Gastroesophageal sphincter (tissue), 4 donors: ENCODE results near the gene PYGB. TPM values are rescaled to one million over a fixed set of nuclear protein-coding genes. Genes with fewer than 3 reads are reported as not detected.
A peak's percentile ranks its signal among the peaks of the same experiment; 100 is the strongest.
"Not testable (repeated sequence)": the region's sequence is repeated elsewhere in the genome, so short reads cannot be mapped to it uniquely, and the experiment has no call there.

Source experiments
- ATAC-seq: fragments of 150-250 bp; one replicate; pipeline ENCODE4 v1.9.1; 2016; ENCODE audit warnings: mild to moderate bottlenecking, moderate library complexity
- H3K27ac ChIP-seq, 4 donors: fragments of 200-600 bp; sonication (generic) in 3 of 4; 1 replicate in 3 of 4; 2 replicates in 1 of 4; pipeline ENCODE4 v1.5.1; 2016 to 2019
- H3K27me3 ChIP-seq: fragments of 200-600 bp; sonication (generic); one replicate; pipeline ENCODE4 v1.5.1; 2019
- H3K36me3 ChIP-seq, 2 donors: fragments of 200-600 bp; sonication (generic); one replicate each; pipeline ENCODE4 v1.5.1; 2019; ENCODE audit warnings: control low read depth in 1 of 2
- H3K4me1 ChIP-seq, 3 donors: fragments of 200-600 bp; sonication (generic); 1 replicate in 2 of 3; 2 replicates in 1 of 3; pipeline ENCODE4 v1.5.1; 2016 to 2019; ENCODE audit warnings: control low read depth in 2 of 3
- H3K4me3 ChIP-seq, 2 donors: fragments of 200-600 bp; sonication (generic); one replicate each; pipeline ENCODE4 v1.5.1; 2019; ENCODE audit warnings: mild to moderate bottlenecking in 1 of 2, moderate library complexity in 1 of 2
- H3K9me3 ChIP-seq, 3 donors: fragments of 200-600 bp; sonication (generic); one replicate each; pipeline ENCODE4 v1.5.1; 2017 to 2019; ENCODE audit warnings: control low read depth in 2 of 3
- EP300 ChIP-seq: sonication (generic); formaldehyde crosslinking; IDR thresholded peaks from one replicate; pipeline ENCODE4 v1.6.1; 2017; ENCODE audit warnings: antibody characterized with exemption, mild to moderate bottlenecking
- POLR2A ChIP-seq, 2 donors: fragments of 450-650 bp; IDR thresholded peaks; one replicate each; pipeline ENCODE4 v1.6.1; 2017; ENCODE audit warnings: antibody characterized with exemption in 2 of 2, mild to moderate bottlenecking in 2 of 2, moderate library complexity in 1 of 2
- POLR2AphosphoS5 ChIP-seq: sonication (generic); formaldehyde crosslinking; IDR thresholded peaks from one replicate; pipeline ENCODE4 v1.6.1; 2017; ENCODE audit warnings: antibody characterized with exemption
- WGBS, 2 donors: methylation state at CpG; one replicate each; pipeline ENCODE4 v1.1.5; 2018; ENCODE audit warnings: low coverage in 1 of 2; 5-methylcytosine and 5-hydroxymethylcytosine counted together
- total RNA-seq, 4 donors: library from RNA; depleted of rRNA; stranded (reverse); fragments of >200 nt; gene quantifications; one replicate each; pipeline ENCODE4 v1.1.0, GENCODE V29; 2016
- TF ChIP-seq, protein P1 (sequence below), 4 experiments: fragments of 200-600 bp in 2 of 4; fragments of 450-650 bp in 2 of 4; sonication (generic) in 1 of 4; IDR thresholded peaks; one replicate each; pipeline ENCODE4 v1.5.1; 2017 to 2019; ENCODE audit warnings: antibody characterized with exemption in 4 of 4, mild to moderate bottlenecking in 2 of 4, moderate library complexity in 2 of 4

Gene PYGB
- total RNA-seq, 4 donors from 2014 or later = 131 to 663 (median 337) TPM

DNA sequence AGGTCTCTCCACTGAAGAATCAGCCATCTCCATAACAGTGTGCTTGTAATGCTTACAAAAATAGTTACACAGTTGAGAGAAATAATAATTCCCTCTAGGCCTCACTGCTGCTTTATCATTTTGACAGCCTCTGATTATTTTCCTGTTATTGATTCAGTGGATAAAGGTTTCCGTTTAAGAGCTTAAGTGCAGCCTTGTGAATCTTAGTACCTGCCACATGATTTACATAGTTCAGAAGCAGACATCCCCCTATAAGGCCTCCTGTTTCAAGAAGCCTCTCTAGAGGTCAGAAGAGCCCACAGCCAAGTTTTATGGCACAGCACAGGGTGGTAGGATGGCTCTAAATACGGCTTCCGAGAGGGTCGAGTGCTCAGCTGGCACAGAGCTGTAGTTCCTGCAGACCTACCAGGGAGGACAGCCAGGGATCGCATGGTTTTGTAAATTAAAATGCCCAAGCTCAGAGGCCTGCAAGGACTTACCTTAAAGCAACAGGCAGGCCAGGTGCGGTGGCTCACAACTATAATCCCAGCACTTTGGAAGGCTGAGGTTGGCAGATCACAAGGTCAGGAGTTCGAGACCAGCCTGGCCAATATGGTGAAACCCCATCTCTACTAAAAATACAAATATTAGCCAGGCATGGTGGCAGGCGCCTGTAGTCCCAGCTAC lies 17.6 kb upstream of the PYGB start:
- Histone ChIP-seq H3K4me1 (peaks cover 3 to 70% (median 45%) of the 10 kb centered on the region in 3 donors), H3K27ac (peak overlapping the region; percentile 66 to 91 (median 88)), H3K9me3 (no peaks in the 10 kb centered on the region), H3K36me3 (peaks cover 0 to 8% of the 10 kb centered on the region in 2 donors), H3K4me3 (no peak overlapping the region), H3K27me3 (no peaks in the 10 kb centered on the region)
- no peak for TF ChIP-seq POLR2AphosphoS5
- no peak for TF ChIP-seq EP300
- no peak for TF ChIP-seq POLR2A (IDR thresholded peaks at IDR 0.05)
- TF ChIP-seq, protein P1, sequence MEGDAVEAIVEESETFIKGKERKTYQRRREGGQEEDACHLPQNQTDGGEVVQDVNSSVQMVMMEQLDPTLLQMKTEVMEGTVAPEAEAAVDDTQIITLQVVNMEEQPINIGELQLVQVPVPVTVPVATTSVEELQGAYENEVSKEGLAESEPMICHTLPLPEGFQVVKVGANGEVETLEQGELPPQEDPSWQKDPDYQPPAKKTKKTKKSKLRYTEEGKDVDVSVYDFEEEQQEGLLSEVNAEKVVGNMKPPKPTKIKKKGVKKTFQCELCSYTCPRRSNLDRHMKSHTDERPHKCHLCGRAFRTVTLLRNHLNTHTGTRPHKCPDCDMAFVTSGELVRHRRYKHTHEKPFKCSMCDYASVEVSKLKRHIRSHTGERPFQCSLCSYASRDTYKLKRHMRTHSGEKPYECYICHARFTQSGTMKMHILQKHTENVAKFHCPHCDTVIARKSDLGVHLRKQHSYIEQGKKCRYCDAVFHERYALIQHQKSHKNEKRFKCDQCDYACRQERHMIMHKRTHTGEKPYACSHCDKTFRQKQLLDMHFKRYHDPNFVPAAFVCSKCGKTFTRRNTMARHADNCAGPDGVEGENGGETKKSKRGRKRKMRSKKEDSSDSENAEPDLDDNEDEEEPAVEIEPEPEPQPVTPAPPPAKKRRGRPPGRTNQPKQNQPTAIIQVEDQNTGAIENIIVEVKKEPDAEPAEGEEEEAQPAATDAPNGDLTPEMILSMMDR (IDR thresholded peaks at IDR 0.05) = no peak
- 14 to 80% methylated on average over 1 of the region's 8 CpGs for WGBS, 2 donors
- no peak for ATAC-seq

DNA sequence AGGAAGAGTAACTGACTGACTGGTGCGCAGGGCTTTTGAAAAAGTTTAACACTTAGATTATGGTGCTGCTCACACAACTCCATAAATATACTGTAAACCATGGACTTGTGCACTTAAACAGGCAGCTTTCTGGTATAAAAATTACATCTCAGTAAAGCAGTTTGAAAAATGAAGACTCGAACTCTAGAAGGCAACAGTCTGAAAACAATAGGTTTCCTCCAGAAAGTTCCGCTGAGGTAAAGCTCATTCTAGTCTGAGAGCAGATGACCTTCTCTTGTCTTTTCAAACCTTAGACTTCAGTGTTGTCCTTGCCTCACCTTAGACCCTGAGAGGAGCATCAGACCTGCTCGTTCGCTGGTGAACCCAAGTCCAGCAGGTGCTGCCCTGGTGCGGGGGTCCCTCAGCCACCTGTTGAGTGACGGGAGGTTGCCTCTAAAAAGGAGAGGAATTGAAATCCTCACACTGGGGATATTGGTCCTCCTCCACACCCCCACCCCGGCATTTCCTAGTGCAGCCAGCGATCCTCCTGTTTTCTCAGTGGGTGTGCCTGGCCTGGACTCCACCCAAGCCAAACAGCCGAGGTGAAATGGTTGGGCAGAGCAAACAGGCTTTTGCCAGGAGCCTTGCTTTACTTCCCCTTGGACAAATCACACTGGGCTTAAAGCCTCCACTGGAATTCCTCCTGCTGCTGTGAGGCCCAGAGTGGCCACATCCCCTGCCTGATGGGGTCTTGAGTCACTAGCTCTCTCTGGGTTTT lies 14.7 kb upstream of the PYGB start:
- Histone ChIP-seq H3K27me3 (no peaks in the 10 kb centered on the region), H3K4me1 (peaks cover 2 to 69% (median 41%) of the 10 kb centered on the region in 3 donors), H3K36me3 (no peaks in the 10 kb centered on the region), H3K9me3 (no peaks in the 10 kb centered on the region), H3K27ac (peak overlapping the region; percentile 16 to 89 (median 76)), H3K4me3 (no peak overlapping the region)
- WGBS, 2 donors = 48 to 100% methylated on average over 1 to 6 of the region's 10 CpGs
- ATAC-seq = peak; percentile 21
- no peak for TF ChIP-seq POLR2A (IDR thresholded peaks at IDR 0.05)
- no peak for TF ChIP-seq POLR2AphosphoS5
- TF ChIP-seq, protein P1 (IDR thresholded peaks at IDR 0.05) = no peak
- no peak for TF ChIP-seq EP300

DNA sequence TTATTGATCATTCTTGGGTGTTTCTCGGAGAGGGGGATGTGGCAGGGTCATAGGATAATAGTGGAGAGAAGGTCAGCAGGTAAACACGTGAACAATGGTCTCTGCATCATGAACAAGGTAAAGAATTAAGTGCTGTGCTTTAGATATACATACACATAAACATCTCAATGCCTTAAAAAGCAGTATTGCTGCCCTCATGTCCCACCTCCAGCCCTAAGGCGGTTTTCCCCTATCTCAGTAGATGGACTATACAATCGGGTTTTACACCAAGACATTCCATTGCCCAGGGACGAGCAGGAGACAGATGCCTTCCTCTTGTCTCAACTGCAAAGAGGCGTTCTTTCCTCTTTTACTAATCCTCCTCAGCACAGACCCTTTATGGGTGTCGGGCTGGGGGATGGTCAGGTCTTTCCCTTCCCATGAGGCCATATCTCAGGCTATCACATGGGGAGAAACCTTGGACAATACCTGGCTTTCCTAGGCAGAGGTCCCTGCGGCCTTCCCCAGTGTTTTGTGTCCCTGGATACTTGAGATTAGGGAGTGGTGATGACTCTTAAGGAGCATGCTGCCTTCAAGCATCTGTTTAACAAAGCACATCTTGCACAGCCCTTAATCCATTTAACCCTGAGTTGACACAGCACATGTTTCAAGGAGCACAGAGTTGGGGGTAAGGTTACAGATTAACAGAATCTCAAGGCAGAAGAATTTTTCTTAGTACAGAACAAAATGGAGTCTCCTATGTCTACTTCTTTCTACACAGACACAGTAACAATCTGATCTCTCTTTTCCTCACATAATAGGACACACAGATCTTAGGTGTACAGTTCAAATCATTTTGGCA lies 13.7 kb upstream of the PYGB start:
- Histone ChIP-seq H3K27ac (peak overlapping the region in 3 of 4 donors; percentile 68 to 89 (median 83)), H3K4me1 (peaks cover 4 to 73% (median 44%) of the 10 kb centered on the region in 3 donors)
- H3K4me3 ChIP-seq, H3K36me3 ChIP-seq, H3K27me3 ChIP-seq, H3K9me3 ChIP-seq, ATAC-seq: not testable (repeated sequence)
- 66 to 79% methylated on average over 5 to 7 of the region's 8 CpGs for WGBS, 2 donors

DNA sequence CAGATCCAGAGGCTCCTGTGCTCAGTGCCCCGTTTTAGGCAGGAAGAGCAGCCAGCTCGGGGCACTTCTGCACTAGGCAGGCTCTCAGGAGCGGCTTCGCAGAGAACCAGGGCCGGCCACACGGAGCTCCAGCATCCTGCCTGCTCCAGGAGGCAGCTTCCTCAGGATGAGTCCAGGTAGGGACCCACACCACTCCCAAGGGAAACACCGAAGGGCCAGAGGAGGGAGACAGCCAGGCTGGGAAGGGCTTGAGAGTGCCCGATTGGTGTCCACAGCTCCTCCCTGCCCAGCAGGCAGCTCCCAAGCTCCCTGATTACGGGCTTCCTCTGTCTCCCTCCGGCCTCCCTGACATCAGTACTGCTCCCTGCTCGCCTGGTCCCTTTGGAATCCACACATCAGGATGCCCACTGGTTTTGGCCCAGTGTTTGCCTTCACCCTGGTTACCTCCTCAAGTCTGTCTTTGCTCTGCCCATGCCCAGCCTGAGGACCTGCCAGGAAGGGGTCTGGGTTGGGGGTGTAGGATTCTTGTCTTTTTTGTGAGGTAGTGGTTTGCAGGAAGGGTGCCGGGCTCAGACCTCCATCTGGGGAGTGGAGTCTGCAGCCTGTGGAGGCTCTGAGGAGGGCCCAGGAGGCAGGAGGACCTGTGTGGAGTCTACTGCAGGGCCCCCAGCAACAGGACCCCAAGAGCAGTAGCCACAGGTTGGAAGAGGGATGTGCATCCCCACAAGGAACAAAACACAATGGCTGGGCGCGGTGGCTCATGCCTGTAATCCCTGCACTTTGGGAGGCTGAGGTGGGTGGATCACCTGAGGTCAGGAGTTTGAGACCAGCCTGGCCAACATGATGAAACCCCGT lies 11.2 kb upstream of the PYGB start:
- Histone ChIP-seq H3K4me1 (peaks cover 4 to 55% (median 30%) of the 10 kb centered on the region in 3 donors), H3K9me3 (no peaks in the 10 kb centered on the region), H3K27ac (peak overlapping the region in 3 of 4 donors; percentile 76 to 90 (median 89)), H3K4me3 (no peak overlapping the region), H3K27me3 (no peaks in the 10 kb centered on the region), H3K36me3 (no peaks in the 10 kb centered on the region)
- TF ChIP-seq POLR2A (IDR thresholded peaks at IDR 0.05) = no peak
- no peak for TF ChIP-seq POLR2AphosphoS5
- TF ChIP-seq EP300 = no peak
- TF ChIP-seq, protein P1 (IDR thresholded peaks at IDR 0.05) = no peak
- WGBS, 2 donors = 84 to 100% methylated on average over 1 to 4 of the region's 15 CpGs
- no peak for ATAC-seq
